Mucosa of rectum (tissue), 2 donors: Measurements from ENCODE around the gene LCN6.
A peak's percentile ranks its signal among the peaks of the same experiment; 100 is the strongest.
"Not testable (repeated sequence)": the region's sequence is repeated elsewhere in the genome, so short reads cannot be mapped to it uniquely, and the experiment has no call there.

ENCODE experiments used
- H3K27ac ChIP-seq, 2 donors: one replicate each; pipeline ENCODE4 v1.7.0; 2013; ENCODE audit warnings: inconsistent platforms in 2 of 2, low read depth in 2 of 2, low read length in 2 of 2
- H3K27me3 ChIP-seq, 2 donors: one replicate each; pipeline ENCODE4 v1.7.0; 2013; ENCODE audit warnings: low read length in 2 of 2; ENCODE audit not compliant: control insufficient read depth in 2 of 2, insufficient read depth in 2 of 2
- H3K36me3 ChIP-seq, 2 donors: one replicate each; pipeline ENCODE4 v1.7.0; 2013; ENCODE audit warnings: low read length in 2 of 2; ENCODE audit not compliant: control insufficient read depth in 2 of 2, insufficient read depth in 2 of 2
- H3K4me1 ChIP-seq, 2 donors: one replicate each; pipeline ENCODE4 v1.7.0; 2013; ENCODE audit warnings: low read length in 2 of 2, mild to moderate bottlenecking in 1 of 2; ENCODE audit not compliant: control insufficient read depth in 2 of 2, insufficient read depth in 2 of 2
- H3K4me3 ChIP-seq, 2 donors: one replicate each; pipeline ENCODE4 v1.7.0; 2013; ENCODE audit warnings: low read length in 2 of 2
- H3K9ac ChIP-seq, 2 donors: one replicate each; pipeline ENCODE4 v1.7.0; 2013; ENCODE audit warnings: low read length in 2 of 2, low read depth in 1 of 2, mild to moderate bottlenecking in 1 of 2
- H3K9me3 ChIP-seq, 2 donors: one replicate each; pipeline ENCODE4 v1.7.0; 2013; ENCODE audit warnings: low read length in 2 of 2; ENCODE audit not compliant: control insufficient read depth in 2 of 2
- donor health status: healthy.
- donor health status: Normal muscosa, but diverticular disease.

Gene LCN6

GRCh38 chr9:136790640-136791515 is 42.6 kb upstream of the LCN6 start, which contains the start of gene TMEM141:
Gene TMEM141 (plus strand): TSS chr9:136791344. CDS start chr9:136791371, 27 bp downstream.
- H3K27ac ChIP-seq: peak within 1 kb of the TSS; percentile 100
- peak within 1 kb of the TSS; percentile 95 to 96 for H3K9ac ChIP-seq
- H3K36me3 ChIP-seq: peaks cover 3 to 10% of the 10 kb centered on the region in 2 donors
- no peaks in the 10 kb centered on the region for H3K27me3 ChIP-seq
- H3K4me1 ChIP-seq: peaks cover 54 to 61% of the 10 kb centered on the region in 2 donors
- no peaks in the 10 kb centered on the region for H3K9me3 ChIP-seq
- peak within 1 kb of the TSS; percentile 87 to 95 for H3K4me3 ChIP-seq

GRCh38 chr9:136789523-136789937 is 41.2 kb upstream of the LCN6 start:
- Histone ChIP-seq H3K9me3 (no peaks in the 10 kb centered on the region), H3K27me3 (peaks cover 0 to 3% of the 10 kb centered on the region in 2 donors), H3K4me1 (peaks cover 50 to 57% of the 10 kb centered on the region in 2 donors), H3K4me3 (no peak overlapping the region), H3K9ac (peak overlapping the region; percentile 38 to 48), H3K36me3 (peaks cover 3 to 10% of the 10 kb centered on the region in 2 donors), H3K27ac (peak overlapping the region; percentile 87 to 100)

- H3K27me3 ChIP-seq, H3K36me3 ChIP-seq, H3K9me3 ChIP-seq: not testable (repeated sequence)
- H3K9ac ChIP-seq: peak overlapping the region; percentile 68 to 75
- peak overlapping the region; percentile 97 to 100 for H3K27ac ChIP-seq
- H3K4me3 ChIP-seq: peak overlapping the region; percentile 58 to 66
- H3K4me1 ChIP-seq: peaks cover 45 to 55% of the 10 kb centered on the region in 2 donors
Measured at GRCh38 chr9:136788644-136789522, 40.6 kb upstream of the LCN6 start.

- Histone ChIP-seq H3K36me3 (peaks cover 0 to 3% of the 10 kb centered on the region in 2 donors), H3K4me1 (peaks cover 35 to 45% of the 10 kb centered on the region in 2 donors), H3K9ac (peak overlapping the region; percentile 68 to 75), H3K27me3 (peaks cover 0 to 3% of the 10 kb centered on the region in 2 donors), H3K4me3 (peak overlapping the region; percentile 20 to 66), H3K27ac (peak overlapping the region; percentile 97 to 100), H3K9me3 (no peaks in the 10 kb centered on the region)
Measured at GRCh38 chr9:136787690-136788400, 39.5 kb upstream of the LCN6 start.

- not testable (repeated sequence) for H3K36me3 ChIP-seq, H3K27me3 ChIP-seq, H3K4me3 ChIP-seq, H3K27ac ChIP-seq, H3K9me3 ChIP-seq
- Histone ChIP-seq H3K9ac (peak overlapping the region in 1 of 2 donors; percentile 4), H3K4me1 (peaks cover 27 to 37% of the 10 kb centered on the region in 2 donors)
Measured at GRCh38 chr9:136786983-136787382, 38.7 kb upstream of the LCN6 start.

- H3K4me3 ChIP-seq: no peak overlapping the region
- no peaks in the 10 kb centered on the region for H3K9me3 ChIP-seq
- peaks cover 23 to 34% of the 10 kb centered on the region in 2 donors for H3K4me1 ChIP-seq
- H3K9ac ChIP-seq: no peak overlapping the region
- H3K27me3 ChIP-seq: peaks cover 0 to 3% of the 10 kb centered on the region in 2 donors
- no peaks in the 10 kb centered on the region for H3K36me3 ChIP-seq
- no peak overlapping the region for H3K27ac ChIP-seq
Measured at GRCh38 chr9:136786451-136786850, 38.1 kb upstream of the LCN6 start.

GRCh38 chr9:136785565-136786355 is 37.4 kb upstream of the LCN6 start:
- peaks cover 23 to 36% of the 10 kb centered on the region in 2 donors for H3K4me1 ChIP-seq
- not testable (repeated sequence) for H3K36me3 ChIP-seq, H3K9me3 ChIP-seq, H3K27ac ChIP-seq, H3K4me3 ChIP-seq, H3K9ac ChIP-seq, H3K27me3 ChIP-seq

- Histone ChIP-seq H3K9me3 (no peaks in the 10 kb centered on the region), H3K4me1 (peaks cover 17 to 37% of the 10 kb centered on the region in 2 donors), H3K27ac (no peak overlapping the region), H3K27me3 (peaks cover 0 to 3% of the 10 kb centered on the region in 2 donors), H3K9ac (no peak overlapping the region), H3K36me3 (no peaks in the 10 kb centered on the region), H3K4me3 (no peak overlapping the region)
Measured at GRCh38 chr9:136784997-136785361, 36.7 kb upstream of the LCN6 start.
